K562 (cell line): Measurements from ENCODE around the gene EPHA10. TPM values are rescaled to one million over a fixed set of nuclear protein-coding genes. Genes with fewer than 3 reads are reported as not detected.
A peak's percentile ranks its signal among the peaks of the same experiment; 100 is the strongest.

ENCODE experiments used
- DPF2 ChIP-seq: fragments of 450-650 bp; IDR thresholded peaks from 2 replicates; pipeline ENCODE4 v1.6.1; 2016
- E2F5 ChIP-seq: sonication (generic); formaldehyde crosslinking; IDR thresholded peaks from 2 replicates; pipeline ENCODE4 v1.8.0; 2022; ENCODE audit warnings: mild to moderate bottlenecking, missing genetic modification reagents
- EP400 ChIP-seq: fragments of 450-650 bp; IDR thresholded peaks from 2 replicates; pipeline ENCODE4 v1.6.1; 2017; ENCODE audit warnings: antibody characterized with exemption, mild to moderate bottlenecking, moderate library complexity
- ERF ChIP-seq: fragments of 450-650 bp; formaldehyde crosslinking; IDR thresholded peaks from 2 replicates; pipeline ENCODE4 v1.4.0; 2020; ENCODE audit warnings: mild to moderate bottlenecking, mixed read lengths
- FOXM1 ChIP-seq, 2 experiments: fragments of 450-650 bp in 1 of 2; sonication (generic) in 1 of 2; formaldehyde crosslinking in 1 of 2; IDR thresholded peaks; 2 replicates each; pipeline versions ENCODE4 v1.6.1 to v1.9.0; 2017 to 2022; ENCODE audit warnings: low read depth in 2 of 2, mild to moderate bottlenecking in 2 of 2, missing genetic modification reagents in 1 of 2, moderate library complexity in 1 of 2
- GABPB2 ChIP-seq: fragments of 250-450 bp; sonication (Bioruptor Pico); conservative IDR thresholded peaks from 2 replicates; pipeline ENCODE4 v1.5.1; 2021; ENCODE audit warnings: mild to moderate bottlenecking
- GATAD2B ChIP-seq: fragments of 450-650 bp; IDR thresholded peaks from 2 replicates; pipeline ENCODE4 v1.6.1; 2017; ENCODE audit warnings: mild to moderate bottlenecking, borderline replicate concordance
- GTF3C2 ChIP-seq: IDR thresholded peaks from 3 replicates; pipeline ENCODE4 v1.6.1; 2011; ENCODE audit warnings: borderline replicate concordance, mild to moderate bottlenecking, moderate library complexity; ENCODE audit not compliant: insufficient read length; ENCODE audit errors: extremely low read depth
- HDAC2 ChIP-seq: fragments of 450-650 bp; IDR thresholded peaks from 2 replicates; pipeline ENCODE4 v1.6.1; 2016; ENCODE audit warnings: mild to moderate bottlenecking
- HEY1 ChIP-seq: fragments of 250-450 bp; sonication (Bioruptor Pico); IDR thresholded peaks from 2 replicates; pipeline ENCODE4 v1.5.0; 2020; ENCODE audit warnings: mild to moderate bottlenecking, moderate library complexity, borderline replicate concordance
- HLTF ChIP-seq: fragments of 450-650 bp; IDR thresholded peaks from 2 replicates; pipeline ENCODE4 v1.6.1; 2016
- NCOA6 ChIP-seq: fragments of 450-650 bp; IDR thresholded peaks from 2 replicates; pipeline ENCODE4 v1.6.1; 2017; ENCODE audit warnings: mild to moderate bottlenecking
- NR2C1 ChIP-seq, 2 experiments: fragments of 450-650 bp; IDR thresholded peaks; 2 replicates each; pipeline ENCODE4 v1.6.1; 2017; ENCODE audit warnings: mild to moderate bottlenecking in 2 of 2, antibody characterized with exemption in 1 of 2, inconsistent platforms in 1 of 2, missing compliant biosample characterization in 1 of 2, missing genetic modification characterization in 1 of 2
- SMAD3 ChIP-seq: fragments of 450-650 bp; formaldehyde crosslinking; conservative IDR thresholded peaks from 2 replicates; pipeline ENCODE4 v1.4.0; 2020; ENCODE audit warnings: mild to moderate bottlenecking
- SRSF7 ChIP-seq: fragments of 200-400 bp; formaldehyde crosslinking; optimal IDR thresholded peaks from 2 replicates; pipeline ENCODE3; 2017; ENCODE audit warnings: mild to moderate bottlenecking, low read depth, low read length
- TCFL5 ChIP-seq: fragments of 250-450 bp; sonication (Bioruptor Pico); conservative IDR thresholded peaks from 2 replicates; pipeline ENCODE4 v1.6.1; 2021; ENCODE audit warnings: mild to moderate bottlenecking, moderate library complexity, matching md5 sums
- TFAM ChIP-seq: fragments of 250-450 bp; sonication (Bioruptor Pico); conservative IDR thresholded peaks from 2 replicates; pipeline ENCODE4 v1.5.0; 2021; ENCODE audit warnings: mild to moderate bottlenecking, moderate library complexity
- ZHX1 ChIP-seq: fragments of 150-350 bp; conservative IDR thresholded peaks from 2 replicates; pipeline ENCODE4 v1.6.1; 2014; ENCODE audit warnings: low read length
- ZNF77 ChIP-seq: fragments of 250-450 bp; sonication (Bioruptor Pico); IDR thresholded peaks from 2 replicates; pipeline ENCODE4 v1.5.0; 2020
- polyA plus RNA-seq, 8 experiments: library from polyadenylated mRNA; depleted of rRNA in 4 of 8; stranded (reverse) in 5 of 8; unstranded in 3 of 8; fragments of >200 nt; fragmentation: Nextera tagmentation in 2 of 8; fragmentation: Illumina TruSeq in 1 of 8; extraction: Ambion mirVana in 2 of 8; extraction: Trizol in 1 of 8; gene quantifications; 2 replicates each; pipeline versions ENCODE4 v1.2.1 to v1.2.3, GENCODE V29; 2011 to 2014; ENCODE audit warnings: inconsistent platforms in 1 of 8, missing spikeins in 1 of 8
- total RNA-seq, 7 experiments: library from RNA; depleted of rRNA in 6 of 7; stranded (reverse); fragments of >200 nt in 6 of 7; fragmentation: Illumina TruSeq in 2 of 7; extraction: Trizol in 2 of 7; gene quantifications; 2 replicates each; pipeline versions ENCODE4 v1.2.1 to v1.2.3, GENCODE V29; 2011 to 2021; ENCODE audit warnings: low replicate concordance in 1 of 7
- TF ChIP-seq, protein P1 (sequence below): sonication (generic); formaldehyde crosslinking; IDR thresholded peaks from 2 replicates; pipeline ENCODE4 v1.8.0; 2022; ENCODE audit warnings: mild to moderate bottlenecking, missing genetic modification reagents
- TF ChIP-seq, protein P2 (sequence below): fragments of 450-650 bp; IDR thresholded peaks from 2 replicates; pipeline ENCODE4 v1.6.1; 2016; ENCODE audit warnings: low read depth, mild to moderate bottlenecking, moderate library complexity

EPHA10 gene
- total and polyA plus RNA-seq, 9 of the 15 experiments (the other 6 are each of a cell fraction or from before 2014, with no cell fraction given): 0.03 TPM; not detected in 8

- peak; percentile 90 for TF ChIP-seq E2F5 (CRISPR knock-in tag)
- TF ChIP-seq, protein P1, sequence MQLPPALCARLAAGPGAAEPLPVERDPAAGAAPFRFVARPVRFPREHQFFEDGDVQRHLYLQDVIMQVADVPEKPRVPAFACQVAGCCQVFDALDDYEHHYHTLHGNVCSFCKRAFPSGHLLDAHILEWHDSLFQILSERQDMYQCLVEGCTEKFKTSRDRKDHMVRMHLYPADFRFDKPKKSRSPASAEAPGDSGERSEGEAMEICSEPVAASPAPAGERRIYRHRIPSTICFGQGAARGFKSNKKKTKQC (CRISPR knock-in tag): no peak; the same call in 1 of the 2 replicates
- peak; percentile 91 for TF ChIP-seq HDAC2
- TF ChIP-seq, protein P2, sequence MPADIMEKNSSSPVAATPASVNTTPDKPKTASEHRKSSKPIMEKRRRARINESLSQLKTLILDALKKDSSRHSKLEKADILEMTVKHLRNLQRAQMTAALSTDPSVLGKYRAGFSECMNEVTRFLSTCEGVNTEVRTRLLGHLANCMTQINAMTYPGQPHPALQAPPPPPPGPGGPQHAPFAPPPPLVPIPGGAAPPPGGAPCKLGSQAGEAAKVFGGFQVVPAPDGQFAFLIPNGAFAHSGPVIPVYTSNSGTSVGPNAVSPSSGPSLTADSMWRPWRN: no peak
- TF ChIP-seq ZNF77 (CRISPR knock-in tag): no peak
- TF ChIP-seq SRSF7: no peak
- peak; percentile 98 for TF ChIP-seq EP400
- TF ChIP-seq GTF3C2: no peak
- no peak for TF ChIP-seq SMAD3 (CRISPR knock-in tag)
- no peak for TF ChIP-seq ZHX1
- no peak for TF ChIP-seq HEY1 (CRISPR knock-in tag)
- TF ChIP-seq FOXM1 (IDR thresholded peaks at IDR 0.05; ENCODE audit: low read depth): peak; percentile 98
- peak; percentile 95; the same call in 1 of the 2 replicates for TF ChIP-seq FOXM1 (CRISPR knock-in tag; IDR thresholded peaks at IDR 0.05; ENCODE audit: low read depth)
- no peak; the same call in 1 of the 2 replicates for TF ChIP-seq GATAD2B
- no peak for TF ChIP-seq HLTF
- TF ChIP-seq DPF2: no peak
- no peak for TF ChIP-seq ERF
- no peak for TF ChIP-seq GABPB2 (CRISPR knock-in tag)
- no peak for TF ChIP-seq TFAM
- no peak for TF ChIP-seq TCFL5 (CRISPR knock-in tag)
- peak; percentile 75 for TF ChIP-seq NR2C1 (IDR thresholded peaks at IDR 0.05)
- peak; percentile 83 for TF ChIP-seq NR2C1 (tag; IDR thresholded peaks at IDR 0.05)
- TF ChIP-seq NCOA6: no peak
These were observed 72.7 kb downstream of the EPHA10 start, which contains the start of gene CDCA8 (continued) for GRCh38 chr1:37692078-37692833.
